ENCODE results near the gene PPP1CB. TPM values are rescaled to one million over a fixed set of nuclear protein-coding genes. Genes with fewer than 3 reads are reported as not detected.
A peak's percentile ranks its signal among the peaks of the same experiment; 100 is the strongest.
"Not testable (repeated sequence)": the region's sequence is repeated elsewhere in the genome, so short reads cannot be mapped to it uniquely, and the experiment has no call there.

The PPP1CB gene
- 172 TPM for polyA plus RNA-seq (ENCODE audit: insufficient read length)

- peak; percentile 98 for DNase-seq
These were observed at the start of gene PPP1CB for GRCh38 chr2:28751252-28751955. Gene PPP1CB (plus strand): TSS chr2:28751830. CDS start chr2:28752125, 295 bp downstream.

DNA sequence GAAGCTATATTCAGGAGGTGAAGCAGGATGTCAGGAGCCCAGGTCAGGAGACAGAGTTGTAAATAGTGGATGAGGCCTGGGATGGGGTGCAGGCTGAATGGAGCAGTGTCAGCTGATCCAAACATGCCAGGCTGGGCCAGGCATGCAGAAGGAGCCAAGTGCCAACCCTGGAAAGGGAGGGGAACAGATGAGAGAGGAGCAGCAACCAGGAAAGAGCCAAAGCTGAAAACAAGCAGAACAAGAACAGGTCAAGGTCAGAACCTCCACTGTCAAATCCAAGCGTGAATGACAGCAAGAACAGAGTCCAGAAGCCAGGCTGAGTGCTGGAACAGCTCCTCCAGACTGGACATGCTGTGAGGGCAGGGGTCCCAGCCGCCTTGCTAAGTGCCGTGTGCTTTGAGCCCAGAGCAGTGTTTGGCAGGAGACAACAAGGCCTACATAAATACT is 49.2 kb upstream of the PPP1CB start:
- DNase-seq: no peak

GRCh38 chr2:28702878-28703277 is 48.8 kb upstream of the PPP1CB start:
- no peak for DNase-seq

DNA sequence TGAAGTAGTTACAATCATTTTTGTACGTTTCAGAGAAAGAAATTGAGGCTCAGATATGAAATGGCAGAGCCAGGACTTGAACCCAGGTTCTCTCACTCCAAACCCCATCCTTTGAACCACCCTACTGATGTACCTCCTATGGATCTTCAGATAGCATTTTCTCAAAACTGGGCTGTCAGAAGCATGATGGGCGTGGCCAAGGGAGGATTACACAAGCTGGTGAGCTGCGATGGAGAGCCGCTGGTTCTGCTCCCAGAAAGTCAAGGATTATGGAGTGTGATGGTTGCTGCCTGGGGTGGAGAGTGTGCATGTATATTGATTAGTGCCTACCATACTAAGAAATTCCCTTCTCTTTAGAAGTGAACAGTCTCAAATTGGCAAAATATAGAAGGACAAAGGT is 47.0 kb upstream of the PPP1CB start:
- DNase-seq: no peak

GRCh38 chr2:28705751-28706440 is 45.7 kb upstream of the PPP1CB start:
- no peak for DNase-seq

GRCh38 chr2:28707592-28707991 is 44.0 kb upstream of the PPP1CB start:
- DNase-seq: no peak

- DNase-seq: no peak
These were observed 42.5 kb upstream of the PPP1CB start for GRCh38 chr2:28709101-28709500.

DNA sequence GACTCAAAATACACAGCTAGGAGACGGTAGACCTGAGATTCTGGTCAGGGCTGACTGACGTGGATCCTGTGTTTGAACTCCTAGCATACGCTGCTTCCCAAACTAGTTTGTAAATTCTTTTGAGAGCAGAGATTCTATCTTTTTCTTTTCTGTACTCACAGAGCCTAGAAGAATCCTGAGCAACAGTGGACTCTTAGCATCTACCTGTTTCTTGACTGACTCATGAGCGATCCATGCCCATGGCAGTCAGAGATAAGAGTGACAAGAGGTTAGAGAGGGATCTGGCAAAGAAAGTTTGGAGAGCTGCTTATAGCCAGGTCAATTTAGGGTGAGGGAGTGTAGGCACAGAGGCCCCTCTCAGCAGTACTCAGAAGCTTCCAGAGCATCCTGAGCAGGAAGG is 41.1 kb upstream of the PPP1CB start:
- DNase-seq: no peak

- DNase-seq: no peak
These were observed 37.9 kb upstream of the PPP1CB start for GRCh38 chr2:28713577-28714298.

DNA sequence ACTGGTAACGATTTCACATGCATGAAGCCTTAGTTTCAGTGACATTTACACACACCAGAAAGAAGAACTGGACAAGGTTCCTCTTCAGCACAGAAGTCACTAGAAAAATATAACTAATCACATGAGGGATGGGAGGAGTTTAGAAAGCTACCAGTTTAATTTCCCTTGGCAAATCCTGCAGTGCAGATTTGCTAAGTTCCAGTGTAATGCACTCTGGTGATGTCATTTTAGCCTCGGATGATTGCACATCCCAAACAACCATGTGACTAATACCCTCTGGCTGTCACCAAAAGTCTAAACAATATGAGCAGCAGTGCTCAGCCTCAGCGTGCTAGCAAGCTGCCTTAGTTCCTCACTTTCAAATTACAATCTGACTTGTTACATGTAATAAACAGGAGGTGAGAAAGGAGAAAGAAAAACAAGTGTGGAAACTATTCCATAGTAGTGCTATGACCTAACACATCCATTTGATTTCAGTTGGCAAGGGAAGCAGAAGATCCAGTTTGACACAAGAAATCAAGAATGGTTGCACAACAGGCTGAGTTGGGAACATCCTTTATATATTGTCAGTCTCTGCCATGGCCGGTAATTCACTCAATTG is 35.3 kb upstream of the PPP1CB start:
- peak; percentile 63 for DNase-seq

GRCh38 chr2:28717339-28717758 is 34.3 kb upstream of the PPP1CB start:
- peak; percentile 55 for DNase-seq

- DNase-seq: no peak
These were observed 31.3 kb upstream of the PPP1CB start for GRCh38 chr2:28720345-28720744.

DNA sequence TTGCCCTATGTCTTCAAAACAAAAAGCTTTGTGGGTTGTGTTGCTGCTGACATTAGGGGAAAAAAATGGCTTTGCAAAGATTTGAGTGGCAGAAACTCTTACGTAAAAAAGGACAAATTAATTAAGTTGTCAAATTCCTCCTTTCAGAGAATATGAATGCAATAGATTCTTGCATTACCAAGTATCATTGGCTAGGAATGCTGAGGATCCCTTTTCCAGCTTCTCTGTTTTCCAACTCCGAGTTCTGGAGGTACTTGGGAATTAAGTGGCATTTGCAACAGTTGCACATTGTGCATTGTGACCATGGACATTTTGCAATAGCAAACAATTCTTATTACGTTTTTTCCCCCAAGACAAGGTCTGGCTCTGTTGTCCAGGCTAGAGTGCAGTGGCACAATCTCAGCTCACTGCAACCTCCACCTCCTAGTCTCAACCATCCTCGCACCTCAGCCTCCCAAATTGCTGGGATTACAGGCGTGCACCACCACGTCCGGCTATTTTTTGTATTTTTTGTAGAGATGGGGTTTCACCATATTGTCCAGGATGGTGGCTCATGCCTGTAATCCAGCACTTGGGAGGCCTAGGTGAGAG is 29.9 kb upstream of the PPP1CB start:
- no peak for DNase-seq

GRCh38 chr2:28725021-28725711 is 26.5 kb upstream of the PPP1CB start:
- DNase-seq: no peak

DNA sequence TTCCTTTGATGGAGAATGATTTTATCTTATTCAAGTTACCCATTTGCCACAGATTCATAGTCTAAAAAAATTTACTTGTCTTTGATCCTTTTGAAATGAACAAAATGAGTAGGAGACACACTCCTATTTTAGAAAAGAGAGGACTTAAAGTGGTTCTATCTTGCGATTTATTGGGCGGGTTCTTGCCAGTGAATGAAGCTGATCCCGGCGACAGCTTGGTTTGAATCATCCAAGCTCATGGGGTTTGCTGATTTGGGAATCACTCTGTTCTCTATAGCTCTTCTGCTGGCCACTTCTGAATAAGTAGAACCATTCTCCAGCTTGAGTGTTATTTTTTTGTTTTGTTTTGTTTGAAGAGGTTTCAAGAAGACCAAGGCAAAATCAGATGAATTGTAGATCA is 25.5 kb upstream of the PPP1CB start:
- no peak for DNase-seq

GRCh38 chr2:28729698-28730097 is 21.9 kb upstream of the PPP1CB start:
- DNase-seq: no peak

GRCh38 chr2:28730641-28731146 is 20.9 kb upstream of the PPP1CB start:
- DNase-seq: no peak

DNA sequence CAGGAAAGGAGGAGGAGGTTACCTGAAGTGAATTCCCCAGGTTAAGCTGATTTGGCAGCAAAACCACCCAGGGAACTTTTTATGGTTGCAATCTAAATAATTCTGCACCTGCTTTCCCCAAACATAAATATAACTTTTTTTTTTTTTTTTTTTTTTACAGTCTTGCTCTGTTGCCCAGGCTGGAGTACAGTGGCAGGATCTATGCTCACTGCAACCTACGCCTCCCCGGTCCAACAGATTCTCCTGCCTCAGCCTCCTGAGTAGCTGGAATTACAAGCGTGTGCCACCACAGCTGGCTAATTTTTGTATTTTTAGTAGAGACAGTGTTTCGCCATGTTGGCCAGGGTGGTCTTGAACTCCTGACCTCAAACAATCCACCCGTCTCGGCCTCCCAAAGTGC is 16.1 kb upstream of the PPP1CB start:
- no peak for DNase-seq

GRCh38 chr2:28736034-28736433 is 15.6 kb upstream of the PPP1CB start:
- peak; percentile 57 for DNase-seq

GRCh38 chr2:28737655-28738054 is 14.0 kb upstream of the PPP1CB start:
- no peak for DNase-seq

- not testable (repeated sequence) for DNase-seq
These were observed 9.0 kb upstream of the PPP1CB start for GRCh38 chr2:28742619-28743018.

DNA sequence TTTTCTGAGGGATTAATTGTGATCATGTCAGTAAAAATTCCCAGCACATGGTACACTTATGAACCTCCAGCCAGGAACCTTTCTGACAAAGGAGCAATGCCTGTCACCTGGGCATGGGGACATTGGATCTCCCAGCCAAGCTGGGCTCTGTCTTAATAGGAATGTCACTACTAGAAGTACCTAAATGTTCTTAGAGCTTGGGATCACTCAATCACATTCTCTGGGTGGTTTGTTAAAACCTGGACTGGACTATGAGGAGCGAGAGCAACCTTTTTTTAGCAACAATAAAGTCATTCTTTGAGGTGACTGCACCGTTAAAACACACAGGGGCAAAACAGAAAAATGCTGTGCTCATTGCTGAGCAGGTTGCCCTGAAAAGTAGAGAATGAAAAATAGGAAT is 6.4 kb upstream of the PPP1CB start:
- no peak for DNase-seq

Data from hindlimb muscle (tissue), 1 donor.